ENCODE data around the gene PARD3B. TPM values are rescaled to one million over a fixed set of nuclear protein-coding genes. Genes with fewer than 3 reads are reported as not detected.

The PARD3B gene
- total and polyA plus RNA-seq, 3 experiments from 2014 or later = 0.11 to 0.26 TPM; not detected in 1

DNA sequence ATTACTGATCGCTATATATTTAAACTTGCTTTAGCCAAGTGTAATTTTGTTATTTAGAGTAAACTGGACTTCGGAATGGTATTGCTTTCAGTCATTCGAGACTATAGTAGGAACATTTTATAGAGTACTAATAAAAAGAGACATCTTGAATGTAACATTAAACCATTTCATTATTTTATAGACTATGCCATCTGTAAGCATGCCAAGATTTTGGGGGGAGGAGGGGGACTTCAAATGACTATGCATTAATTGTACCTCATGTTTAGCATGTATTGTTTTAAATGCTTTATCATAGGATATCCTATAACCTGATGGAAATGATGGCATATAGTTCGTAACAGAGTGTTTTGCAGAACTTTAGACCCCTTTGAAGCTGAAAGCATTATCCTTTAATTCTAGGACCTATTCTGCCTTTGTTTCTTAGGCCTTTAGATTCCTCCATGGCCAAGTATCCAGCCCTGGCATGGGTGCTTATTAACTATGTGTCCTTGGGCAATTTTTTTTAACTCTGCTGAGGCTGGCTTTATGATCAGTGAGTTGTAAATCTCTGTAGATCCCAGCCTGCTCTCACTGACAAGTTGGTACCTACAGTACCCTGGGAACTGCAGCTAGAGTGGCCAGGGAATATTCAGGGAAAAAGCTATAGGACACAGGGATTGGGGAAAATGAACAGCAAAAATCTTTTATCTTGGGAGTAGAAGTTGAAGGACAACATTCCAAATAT lies 93.4 kb downstream of the PARD3B start:
- Histone ChIP-seq H3K27me3 (ENCODE audit: insufficient read depth, low read length, poor library complexity, severe bottlenecking) (no peaks in the 10 kb centered on the region), H3K4me3 (ENCODE audit: low read length) (no peak overlapping the region), H3K36me3 (ENCODE audit: insufficient read depth, low read length) (no peaks in the 10 kb centered on the region), H3K4me1 (ENCODE audit: insufficient read depth, low read length) (no peaks in the 10 kb centered on the region), H3K9me3 (ENCODE audit: low read length) (no peaks in the 10 kb centered on the region), H3K27ac (ENCODE audit: low read depth, low read length) (no peak overlapping the region)
- no peaks in the 10 kb centered on the region for H3K4me1 Mint-ChIP-seq
- H3K27me3 Mint-ChIP-seq = peaks cover 0 to 5% of the 10 kb centered on the region in 2 donors
- H3K36me3 Mint-ChIP-seq = no peaks in the 10 kb centered on the region
- no peaks in the 10 kb centered on the region for H3K9me3 Mint-ChIP-seq
- ChIA-PET CTCF (no interaction called here), POLR2A (no interaction called here)
- no peak overlapping the region for H3K27ac Mint-ChIP-seq
- no peak for DNase-seq
- no peak overlapping the region for H3K4me3 Mint-ChIP-seq

DNA sequence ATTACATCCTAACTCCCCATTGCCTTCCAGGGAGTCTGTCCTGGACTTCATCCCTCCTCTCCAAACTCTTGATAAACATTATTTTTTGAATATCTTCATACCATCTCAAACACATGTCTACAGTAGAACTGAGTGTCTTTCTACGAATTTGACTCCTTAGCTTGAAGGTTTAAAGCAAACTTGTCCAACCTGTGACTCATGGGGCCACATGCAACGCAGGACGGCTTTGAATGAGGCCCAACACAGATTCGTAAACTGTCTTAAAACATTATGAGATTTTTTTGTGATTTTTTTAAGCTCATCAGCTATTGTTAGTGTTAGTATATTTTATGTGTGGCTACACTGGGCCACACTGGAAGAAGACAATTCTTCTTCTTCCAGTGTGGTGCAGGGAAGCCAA lies 98.1 kb downstream of the PARD3B start:
- no peaks in the 10 kb centered on the region for H3K36me3 ChIP-seq (ENCODE audit: insufficient read depth, low read length)
- no peaks in the 10 kb centered on the region for H3K36me3 Mint-ChIP-seq

DNA sequence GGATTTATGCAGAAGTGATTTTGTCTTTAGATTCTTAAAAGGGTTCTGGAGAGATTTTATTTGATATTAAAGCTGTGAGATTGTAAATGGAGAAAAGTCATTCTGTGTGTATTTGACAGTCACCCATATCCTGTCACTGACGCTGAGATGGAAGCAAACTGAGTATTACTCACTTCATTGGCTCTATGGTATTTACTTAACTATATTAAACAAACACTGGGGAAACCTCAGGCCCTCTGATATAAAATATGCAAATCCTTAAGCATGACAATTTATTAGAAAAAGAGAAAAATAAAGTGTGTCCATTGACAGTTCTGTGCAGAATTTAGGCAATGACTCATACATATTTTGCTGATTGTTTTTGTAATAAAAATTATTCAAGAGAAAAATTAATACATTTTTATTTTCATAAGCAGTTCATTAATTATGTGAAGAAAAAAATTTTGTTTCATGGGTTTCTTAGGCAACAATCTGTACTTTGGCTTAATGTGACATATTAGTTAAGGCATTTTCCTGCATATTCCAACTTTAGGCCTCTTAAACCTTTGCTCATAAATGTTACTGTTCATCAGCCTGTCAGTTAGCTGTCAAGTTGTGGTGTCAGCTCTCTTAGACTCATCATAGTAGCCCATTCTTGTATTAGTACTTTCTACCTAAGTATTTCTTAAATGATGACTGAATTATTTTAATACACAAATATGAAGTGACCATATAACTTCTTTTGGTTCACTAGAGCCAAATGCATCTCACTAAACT lies 99.9 kb downstream of the PARD3B start:
- POLR2A ChIA-PET = no interaction called here
- H3K9me3 ChIP-seq (ENCODE audit: low read length) = no peaks in the 10 kb centered on the region
- no peaks in the 10 kb centered on the region for H3K27me3 Mint-ChIP-seq
- H3K4me3 ChIP-seq (ENCODE audit: low read length) = no peak overlapping the region
- no peaks in the 10 kb centered on the region for H3K36me3 Mint-ChIP-seq
- H3K36me3 ChIP-seq (ENCODE audit: insufficient read depth, low read length) = no peaks in the 10 kb centered on the region
- H3K4me1 Mint-ChIP-seq = no peaks in the 10 kb centered on the region
- peaks cover 0 to 4% (median under 1%) of the 10 kb centered on the region in 5 donors for H3K9me3 Mint-ChIP-seq
- H3K4me1 ChIP-seq (ENCODE audit: insufficient read depth, low read length) = no peaks in the 10 kb centered on the region
- no peak for DNase-seq
- H3K4me3 Mint-ChIP-seq = no peak overlapping the region
- H3K27ac ChIP-seq (ENCODE audit: low read depth, low read length) = no peak overlapping the region
- no peaks in the 10 kb centered on the region for H3K27me3 ChIP-seq (ENCODE audit: insufficient read depth, low read length, poor library complexity, severe bottlenecking)
- H3K27ac Mint-ChIP-seq = no peak overlapping the region
- CTCF ChIA-PET = no interaction called here

More for the DNA sequence above, 98.1 kb downstream of the PARD3B start:
- DNase-seq = no peak
- Histone ChIP-seq H3K9me3 (ENCODE audit: low read length) (no peaks in the 10 kb centered on the region), H3K27ac (ENCODE audit: low read depth, low read length) (no peak overlapping the region), H3K27me3 (ENCODE audit: insufficient read depth, low read length, poor library complexity, severe bottlenecking) (no peaks in the 10 kb centered on the region), H3K4me3 (ENCODE audit: low read length) (no peak overlapping the region), H3K4me1 (ENCODE audit: insufficient read depth, low read length) (no peaks in the 10 kb centered on the region)
- Mint-ChIP-seq H3K4me1 (no peaks in the 10 kb centered on the region), H3K27me3 (peaks cover 0 to 2% of the 10 kb centered on the region in 2 donors), H3K27ac (no peak overlapping the region), H3K9me3 (peaks cover 0 to 4% (median 0%) of the 10 kb centered on the region in 5 donors), H3K4me3 (no peak overlapping the region)
- ChIA-PET CTCF (no interaction called here), POLR2A (no interaction called here)

DNA sequence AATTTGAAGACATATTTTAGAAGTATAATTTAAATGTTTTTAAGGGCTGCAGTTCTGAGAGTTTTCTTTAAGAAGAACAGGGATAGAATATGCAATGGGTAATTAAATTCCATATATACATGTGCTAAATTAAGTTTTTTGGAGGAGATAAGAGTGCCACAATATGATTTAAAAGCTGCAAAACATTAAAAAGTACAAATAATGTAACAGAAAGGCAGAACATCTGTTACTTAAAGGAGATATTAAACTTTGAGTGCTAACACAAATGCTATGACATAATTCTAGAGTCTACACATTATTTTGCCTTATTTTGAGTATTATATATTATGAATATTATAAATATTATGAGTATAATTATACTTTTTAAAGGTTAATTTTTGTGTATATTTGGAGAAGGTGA lies 102.4 kb downstream of the PARD3B start:
- no peaks in the 10 kb centered on the region for H3K4me1 Mint-ChIP-seq
- ChIA-PET CTCF (no interaction called here), POLR2A (no interaction called here)
- Histone ChIP-seq H3K9me3 (ENCODE audit: low read length) (no peaks in the 10 kb centered on the region), H3K4me3 (ENCODE audit: low read length) (no peak overlapping the region), H3K27me3 (ENCODE audit: insufficient read depth, low read length, poor library complexity, severe bottlenecking) (no peaks in the 10 kb centered on the region), H3K27ac (ENCODE audit: low read depth, low read length) (no peak overlapping the region), H3K36me3 (ENCODE audit: insufficient read depth, low read length) (no peaks in the 10 kb centered on the region), H3K4me1 (ENCODE audit: insufficient read depth, low read length) (no peaks in the 10 kb centered on the region)
- no peak overlapping the region for H3K4me3 Mint-ChIP-seq
- H3K27me3 Mint-ChIP-seq = peaks cover 0 to 2% of the 10 kb centered on the region in 2 donors
- H3K36me3 Mint-ChIP-seq = no peaks in the 10 kb centered on the region
- no peak for DNase-seq
- H3K9me3 Mint-ChIP-seq = peaks cover 0 to 15% (median 10%) of the 10 kb centered on the region in 5 donors
- H3K27ac Mint-ChIP-seq = no peak overlapping the region

DNA sequence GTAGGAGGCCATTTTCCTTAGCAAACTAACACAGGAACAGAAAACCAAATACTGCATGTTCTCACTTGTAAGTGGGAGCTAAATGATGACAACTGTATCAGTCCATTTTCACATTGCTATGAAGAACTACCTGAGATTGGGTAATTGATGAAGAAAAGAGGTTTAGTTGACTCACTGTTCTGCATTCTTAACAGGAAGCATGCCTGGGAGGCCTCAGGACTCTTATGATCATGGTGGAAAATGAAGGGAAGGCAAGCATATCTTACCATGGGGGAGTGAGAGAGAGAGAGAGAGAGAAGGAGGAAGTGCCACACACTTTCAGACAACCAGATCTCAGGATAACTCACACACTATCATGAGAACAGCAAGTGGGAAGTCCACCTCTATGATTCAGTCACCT lies 105.3 kb downstream of the PARD3B start:
- no peaks in the 10 kb centered on the region for H3K9me3 ChIP-seq (ENCODE audit: low read length)
- CTCF ChIA-PET = no interaction called here
- H3K27me3 ChIP-seq (ENCODE audit: insufficient read depth, low read length, poor library complexity, severe bottlenecking) = no peaks in the 10 kb centered on the region
- Mint-ChIP-seq H3K27me3 (peaks cover 0 to 2% of the 10 kb centered on the region in 2 donors), H3K36me3 (no peaks in the 10 kb centered on the region), H3K27ac (no peak overlapping the region), H3K4me1 (no peaks in the 10 kb centered on the region), H3K9me3 (peaks cover 0 to 17% (median 12%) of the 10 kb centered on the region in 5 donors), H3K4me3 (no peak overlapping the region)
- POLR2A ChIA-PET = no interaction called here
- no peaks in the 10 kb centered on the region for H3K36me3 ChIP-seq (ENCODE audit: insufficient read depth, low read length)
- no peak overlapping the region for H3K27ac ChIP-seq (ENCODE audit: low read depth, low read length)
- no peak overlapping the region for H3K4me3 ChIP-seq (ENCODE audit: low read length)
- DNase-seq = no peak
- H3K4me1 ChIP-seq (ENCODE audit: insufficient read depth, low read length) = no peaks in the 10 kb centered on the region

DNA sequence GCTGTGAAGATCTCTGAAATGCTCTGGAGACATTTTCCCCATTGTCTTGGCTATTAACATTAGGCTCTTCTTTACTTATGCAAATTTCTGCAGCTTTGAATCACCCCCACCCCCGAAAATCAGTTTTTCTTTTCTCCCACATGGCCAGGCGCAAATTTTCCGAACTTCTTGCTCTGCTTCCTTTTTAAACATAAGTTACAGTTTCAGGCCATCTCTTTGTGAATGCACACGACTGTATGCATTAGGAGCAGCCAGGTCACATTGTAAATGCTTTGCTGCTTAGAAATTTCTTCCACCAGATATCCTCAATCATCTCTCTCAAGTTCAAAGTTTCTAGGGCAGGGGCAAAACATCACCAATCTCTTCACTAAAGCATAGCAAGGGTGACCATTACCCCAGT lies 106.8 kb downstream of the PARD3B start:
- Histone ChIP-seq H3K27ac (ENCODE audit: low read depth, low read length) (no peak overlapping the region), H3K4me1 (ENCODE audit: insufficient read depth, low read length) (no peaks in the 10 kb centered on the region), H3K36me3 (ENCODE audit: insufficient read depth, low read length) (no peaks in the 10 kb centered on the region), H3K27me3 (ENCODE audit: insufficient read depth, low read length, poor library complexity, severe bottlenecking) (no peaks in the 10 kb centered on the region), H3K4me3 (ENCODE audit: low read length) (no peak overlapping the region), H3K9me3 (ENCODE audit: low read length) (no peaks in the 10 kb centered on the region)
- Mint-ChIP-seq H3K36me3 (no peaks in the 10 kb centered on the region), H3K9me3 (peaks cover 0 to 17% (median 10%) of the 10 kb centered on the region in 5 donors), H3K4me1 (no peaks in the 10 kb centered on the region), H3K4me3 (no peak overlapping the region), H3K27me3 (peaks cover 0 to 2% of the 10 kb centered on the region in 2 donors), H3K27ac (no peak overlapping the region)
- CTCF ChIA-PET = no interaction called here
- POLR2A ChIA-PET = no interaction called here
- no peak for DNase-seq

DNA sequence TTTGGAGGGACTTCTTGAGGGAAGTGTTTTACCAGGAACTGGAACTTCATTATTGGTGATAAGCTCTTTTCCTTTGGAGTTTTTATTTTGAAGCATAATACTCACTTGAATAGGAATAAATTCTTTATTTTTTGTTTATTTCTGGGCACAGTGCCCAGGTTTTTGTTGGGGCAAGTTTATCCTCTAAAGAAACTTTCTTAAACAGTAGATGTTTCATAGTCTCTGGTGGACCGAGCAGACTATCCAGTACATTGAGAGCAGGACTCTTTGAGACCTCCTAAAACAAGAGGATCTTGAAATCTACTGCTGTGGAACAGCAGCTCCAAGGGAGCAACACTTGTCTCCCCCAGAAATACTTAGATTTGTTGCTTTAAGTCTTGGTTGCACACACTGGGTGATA lies 109.4 kb downstream of the PARD3B start:
- no peaks in the 10 kb centered on the region for H3K27me3 ChIP-seq (ENCODE audit: insufficient read depth, low read length, poor library complexity, severe bottlenecking)
- H3K36me3 ChIP-seq (ENCODE audit: insufficient read depth, low read length) = no peaks in the 10 kb centered on the region
- no peak overlapping the region for H3K4me3 ChIP-seq (ENCODE audit: low read length)
- Mint-ChIP-seq H3K27me3 (peaks cover 0 to 2% of the 10 kb centered on the region in 2 donors), H3K9me3 (peaks cover 0 to 15% (median 8%) of the 10 kb centered on the region in 5 donors), H3K4me3 (no peak overlapping the region), H3K4me1 (no peaks in the 10 kb centered on the region), H3K27ac (no peak overlapping the region), H3K36me3 (no peaks in the 10 kb centered on the region)
- ChIA-PET CTCF (no interaction called here), POLR2A (no interaction called here)
- H3K27ac ChIP-seq (ENCODE audit: low read depth, low read length) = no peak overlapping the region
- no peaks in the 10 kb centered on the region for H3K4me1 ChIP-seq (ENCODE audit: insufficient read depth, low read length)
- DNase-seq = no peak
- no peaks in the 10 kb centered on the region for H3K9me3 ChIP-seq (ENCODE audit: low read length)

DNA sequence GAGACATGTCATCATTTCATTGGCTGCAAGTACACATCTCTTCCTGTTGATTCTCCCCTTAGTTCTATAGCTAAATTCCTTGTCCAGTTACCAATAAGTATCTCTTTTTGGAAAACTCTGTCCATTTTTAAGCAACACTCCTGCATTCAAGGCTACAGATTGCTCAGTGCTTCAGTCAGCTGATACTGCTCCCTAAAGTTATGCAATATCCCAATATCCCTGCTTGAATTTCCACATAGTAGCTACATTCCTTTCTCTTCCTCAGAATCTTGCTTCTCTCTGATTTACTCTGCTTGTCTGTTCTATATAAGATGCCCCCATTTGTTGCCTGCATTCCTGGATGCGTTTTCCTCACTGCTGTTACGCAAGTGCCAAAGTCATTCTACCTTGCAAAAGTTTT lies 109.8 kb downstream of the PARD3B start:
- Mint-ChIP-seq H3K27ac (no peak overlapping the region), H3K27me3 (peaks cover 0 to 2% of the 10 kb centered on the region in 2 donors), H3K4me1 (no peaks in the 10 kb centered on the region), H3K9me3 (peaks cover 0 to 15% (median 8%) of the 10 kb centered on the region in 5 donors), H3K36me3 (no peaks in the 10 kb centered on the region), H3K4me3 (no peak overlapping the region)
- ChIA-PET CTCF (no interaction called here), POLR2A (no interaction called here)
- H3K4me1 ChIP-seq (ENCODE audit: insufficient read depth, low read length) = no peaks in the 10 kb centered on the region
- H3K27ac ChIP-seq (ENCODE audit: low read depth, low read length) = no peak overlapping the region
- H3K9me3 ChIP-seq (ENCODE audit: low read length) = no peaks in the 10 kb centered on the region
- no peaks in the 10 kb centered on the region for H3K27me3 ChIP-seq (ENCODE audit: insufficient read depth, low read length, poor library complexity, severe bottlenecking)
- H3K4me3 ChIP-seq (ENCODE audit: low read length) = no peak overlapping the region
- H3K36me3 ChIP-seq (ENCODE audit: insufficient read depth, low read length) = no peaks in the 10 kb centered on the region
- no peak for DNase-seq

Measured in CD8-positive, alpha-beta memory T cell (primary cell).